ENCODE measurements around the gene NINJ2.
"Not testable (repeated sequence)": the region's sequence is repeated elsewhere in the genome, so short reads cannot be mapped to it uniquely, and the experiment has no call there.

NINJ2 gene

GRCh38 chr12:663293-663871 lies at the start of gene NINJ2:
Gene NINJ2, minus strand, starts transcription at chr12:663445. Its CDS starts 85 bp downstream, at chr12:663360.
- peak within 1 kb of the TSS; percentile 73 for H3K4me3 Mint-ChIP-seq

GRCh38 chr12:712172-712863 lies 49.1 kb upstream of the NINJ2 start:
- peak overlapping the region; percentile 28 for H3K4me3 Mint-ChIP-seq

More at GRCh38 chr12:663293-663871, at the start of gene NINJ2:
- Mint-ChIP-seq H3K4me1 (ENCODE audit: low read depth) (peaks cover 63% of the 10 kb centered on the region), H3K9me3 (no peaks in the 10 kb centered on the region), H3K27ac (peak within 1 kb of the TSS; percentile 82), H3K27me3 (peaks cover 9% of the 10 kb centered on the region), H3K36me3 (ENCODE audit: low read depth) (no peaks in the 10 kb centered on the region)

GRCh38 chr12:709455-710020 lies 46.3 kb upstream of the NINJ2 start:
- Mint-ChIP-seq H3K27ac (no peak overlapping the region), H3K4me1 (ENCODE audit: low read depth) (peaks cover 27% of the 10 kb centered on the region), H3K4me3 (no peak overlapping the region), H3K9me3 (no peaks in the 10 kb centered on the region), H3K27me3 (no peaks in the 10 kb centered on the region), H3K36me3 (ENCODE audit: low read depth) (no peaks in the 10 kb centered on the region)

More at GRCh38 chr12:712172-712863, 49.1 kb upstream of the NINJ2 start:
- no peaks in the 10 kb centered on the region for H3K36me3 Mint-ChIP-seq (ENCODE audit: low read depth)
- peak overlapping the region; percentile 96 for H3K27ac Mint-ChIP-seq
- no peaks in the 10 kb centered on the region for H3K9me3 Mint-ChIP-seq
- H3K4me1 Mint-ChIP-seq (ENCODE audit: low read depth) = peaks cover 49% of the 10 kb centered on the region
- no peaks in the 10 kb centered on the region for H3K27me3 Mint-ChIP-seq

GRCh38 chr12:708084-708483 lies 44.8 kb upstream of the NINJ2 start:
- H3K9me3 Mint-ChIP-seq; H3K4me3 Mint-ChIP-seq; H3K27ac Mint-ChIP-seq; H3K27me3 Mint-ChIP-seq; H3K36me3 Mint-ChIP-seq (ENCODE audit: low read depth): not testable (repeated sequence)
- H3K4me1 Mint-ChIP-seq (ENCODE audit: low read depth) = peaks cover 21% of the 10 kb centered on the region

- H3K27ac Mint-ChIP-seq = no peak overlapping the region
- H3K27me3 Mint-ChIP-seq = no peaks in the 10 kb centered on the region
- peaks cover 4% of the 10 kb centered on the region for H3K9me3 Mint-ChIP-seq
- no peaks in the 10 kb centered on the region for H3K36me3 Mint-ChIP-seq (ENCODE audit: low read depth)
- no peak overlapping the region for H3K4me3 Mint-ChIP-seq
- peaks cover 10% of the 10 kb centered on the region for H3K4me1 Mint-ChIP-seq (ENCODE audit: low read depth)
Observed at GRCh38 chr12:704516-705242, 41.4 kb upstream of the NINJ2 start.

- peaks cover 11% of the 10 kb centered on the region for H3K9me3 Mint-ChIP-seq
- peaks cover 20% of the 10 kb centered on the region for H3K4me1 Mint-ChIP-seq (ENCODE audit: low read depth)
- no peaks in the 10 kb centered on the region for H3K27me3 Mint-ChIP-seq
- no peak overlapping the region for H3K4me3 Mint-ChIP-seq
- no peak overlapping the region for H3K27ac Mint-ChIP-seq
- peaks cover 7% of the 10 kb centered on the region for H3K36me3 Mint-ChIP-seq (ENCODE audit: low read depth)
Observed at GRCh38 chr12:701896-702539, 38.8 kb upstream of the NINJ2 start.

- Mint-ChIP-seq H3K4me3 (no peak overlapping the region), H3K27ac (no peak overlapping the region), H3K36me3 (ENCODE audit: low read depth) (peaks cover 7% of the 10 kb centered on the region), H3K9me3 (peaks cover 11% of the 10 kb centered on the region), H3K27me3 (no peaks in the 10 kb centered on the region), H3K4me1 (ENCODE audit: low read depth) (peaks cover 20% of the 10 kb centered on the region)
Observed at GRCh38 chr12:700016-700415, 36.8 kb upstream of the NINJ2 start.

- H3K9me3 Mint-ChIP-seq = peaks cover 11% of the 10 kb centered on the region
- H3K4me1 Mint-ChIP-seq (ENCODE audit: low read depth) = peaks cover 16% of the 10 kb centered on the region
- H3K4me3 Mint-ChIP-seq = not testable (repeated sequence)
Observed at GRCh38 chr12:698222-698621, 35.0 kb upstream of the NINJ2 start.

GRCh38 chr12:697481-697880 lies 34.2 kb upstream of the NINJ2 start:
- H3K36me3 Mint-ChIP-seq (ENCODE audit: low read depth) = peaks cover 7% of the 10 kb centered on the region
- H3K9me3 Mint-ChIP-seq = peaks cover 11% of the 10 kb centered on the region
- H3K4me1 Mint-ChIP-seq (ENCODE audit: low read depth) = peaks cover 16% of the 10 kb centered on the region
- no peaks in the 10 kb centered on the region for H3K27me3 Mint-ChIP-seq
- no peak overlapping the region for H3K4me3 Mint-ChIP-seq
- peak overlapping the region; percentile 26 for H3K27ac Mint-ChIP-seq

More at GRCh38 chr12:698222-698621, 35.0 kb upstream of the NINJ2 start:
- H3K27me3 Mint-ChIP-seq; H3K36me3 Mint-ChIP-seq (ENCODE audit: low read depth); H3K27ac Mint-ChIP-seq: not testable (repeated sequence)

- H3K4me1 Mint-ChIP-seq (ENCODE audit: low read depth) = peaks cover 16% of the 10 kb centered on the region
Observed at GRCh38 chr12:694734-695503, 31.7 kb upstream of the NINJ2 start.

GRCh38 chr12:693934-694533 lies 30.8 kb upstream of the NINJ2 start:
- H3K4me1 Mint-ChIP-seq (ENCODE audit: low read depth) = peaks cover 13% of the 10 kb centered on the region
- H3K9me3 Mint-ChIP-seq = peaks cover 7% of the 10 kb centered on the region
- H3K36me3 Mint-ChIP-seq (ENCODE audit: low read depth) = peaks cover 7% of the 10 kb centered on the region
- no peaks in the 10 kb centered on the region for H3K27me3 Mint-ChIP-seq
- no peak overlapping the region for H3K27ac Mint-ChIP-seq
- H3K4me3 Mint-ChIP-seq = no peak overlapping the region

More at GRCh38 chr12:694734-695503, 31.7 kb upstream of the NINJ2 start:
- H3K9me3 Mint-ChIP-seq = peaks cover 7% of the 10 kb centered on the region
- no peak overlapping the region for H3K4me3 Mint-ChIP-seq
- no peaks in the 10 kb centered on the region for H3K27me3 Mint-ChIP-seq
- no peak overlapping the region for H3K27ac Mint-ChIP-seq
- H3K36me3 Mint-ChIP-seq (ENCODE audit: low read depth) = peaks cover 7% of the 10 kb centered on the region

GRCh38 chr12:692274-692673 lies 29.0 kb upstream of the NINJ2 start:
- Mint-ChIP-seq H3K27ac (no peak overlapping the region), H3K9me3 (no peaks in the 10 kb centered on the region), H3K4me3 (no peak overlapping the region), H3K4me1 (ENCODE audit: low read depth) (peaks cover 6% of the 10 kb centered on the region), H3K36me3 (ENCODE audit: low read depth) (no peaks in the 10 kb centered on the region), H3K27me3 (no peaks in the 10 kb centered on the region)

- H3K36me3 Mint-ChIP-seq (ENCODE audit: low read depth) = no peaks in the 10 kb centered on the region
- no peak overlapping the region for H3K4me3 Mint-ChIP-seq
- no peaks in the 10 kb centered on the region for H3K9me3 Mint-ChIP-seq
- H3K27me3 Mint-ChIP-seq = no peaks in the 10 kb centered on the region
- no peak overlapping the region for H3K27ac Mint-ChIP-seq
- H3K4me1 Mint-ChIP-seq (ENCODE audit: low read depth) = peaks cover 21% of the 10 kb centered on the region
Observed at GRCh38 chr12:690466-690865, 27.2 kb upstream of the NINJ2 start.

- Mint-ChIP-seq H3K9me3 (no peaks in the 10 kb centered on the region), H3K36me3 (ENCODE audit: low read depth) (no peaks in the 10 kb centered on the region), H3K27ac (peak overlapping the region; percentile 85), H3K4me3 (peak overlapping the region; percentile 35), H3K4me1 (ENCODE audit: low read depth) (peaks cover 44% of the 10 kb centered on the region), H3K27me3 (no peaks in the 10 kb centered on the region)
Observed at GRCh38 chr12:685388-685787, 22.1 kb upstream of the NINJ2 start.
